Activated T-cell treated with anti-CD3 and anti-CD28 coated beads, Interleukin-2, amount 50 U/mL, for 48 hours (primary cell): Measurements from ENCODE around the gene CCDC9.
"Not testable (repeated sequence)": the region's sequence is repeated elsewhere in the genome, so short reads cannot be mapped to it uniquely, and the experiment has no call there.

Source experiments
- DNase-seq, 2 experiments: peaks; one replicate each; pipeline ENCODE4 v3.0.0-alpha.2; 2020

The CCDC9 gene

GRCh38 chr19:47232422-47233211 is 23.7 kb upstream of the CCDC9 start:
- peak; percentile 45 to 54 for DNase-seq

- DNase-seq, result no peak
Observed at GRCh38 chr19:47236072-47236675, 20.2 kb upstream of the CCDC9 start.

GRCh38 chr19:47239152-47239551 is 17.2 kb upstream of the CCDC9 start:
- no peak for DNase-seq

- peak; percentile 45 to 63 for DNase-seq
Observed at GRCh38 chr19:47239610-47240296, 16.6 kb upstream of the CCDC9 start.

GRCh38 chr19:47240556-47240955 is 15.8 kb upstream of the CCDC9 start:
- no peak for DNase-seq

GRCh38 chr19:47240996-47241918 is 15.1 kb upstream of the CCDC9 start:
- DNase-seq, result peak; percentile 82 to 85

- no peak for DNase-seq
Observed at GRCh38 chr19:47241919-47242577, 14.3 kb upstream of the CCDC9 start.

GRCh38 chr19:47243364-47243775 is 13.0 kb upstream of the CCDC9 start:
- no peak for DNase-seq

- peak; percentile 95 to 98 for DNase-seq
Observed at GRCh38 chr19:47243776-47244547, 12.4 kb upstream of the CCDC9 start.

- peak; percentile 91 to 96 for DNase-seq
Observed at GRCh38 chr19:47247308-47247990, 8.9 kb upstream of the CCDC9 start.

GRCh38 chr19:47253016-47253415 is 3.3 kb upstream of the CCDC9 start:
- not testable (repeated sequence) for DNase-seq

GRCh38 chr19:47253467-47253881 is 2.9 kb upstream of the CCDC9 start:
- DNase-seq, result no peak

GRCh38 chr19:47253970-47254369 is 2.4 kb upstream of the CCDC9 start:
- DNase-seq, result no peak

GRCh38 chr19:47256693-47257410 is 527 bp downstream of the CCDC9 start:
- DNase-seq, result peak; percentile 100

GRCh38 chr19:47257411-47258169 is 1.3 kb downstream of the CCDC9 start:
- DNase-seq, result peak in 1 of 2 experiments; percentile 29

- no peak for DNase-seq
Observed at GRCh38 chr19:47258434-47258833, 2.1 kb downstream of the CCDC9 start.

- DNase-seq, result no peak
Observed at GRCh38 chr19:47258895-47259555, 2.7 kb downstream of the CCDC9 start.

- no peak for DNase-seq
Observed at GRCh38 chr19:47260476-47260875, 4.2 kb downstream of the CCDC9 start.
